CD14-positive monocyte (primary cell): Measurements from ENCODE around the gene TBC1D7. TPM values are rescaled to one million over a fixed set of nuclear protein-coding genes. Genes with fewer than 3 reads are reported as not detected.

Experiments used
- DNase-seq, 3 donors: peaks; one replicate each; pipeline ENCODE4 v3.0.0-alpha.2; 2011 to 2022
- H2AFZ ChIP-seq: 2 replicates; pipeline ENCODE4 v1.6.0; 2012; ENCODE audit warnings: mild to moderate bottlenecking, low read depth, low read length, inconsistent platforms; ENCODE audit not compliant: insufficient read depth, poor library complexity, severe bottlenecking
- H3K27ac ChIP-seq, 2 donors: 1 replicate in 1 of 2; 2 replicates in 1 of 2; pipeline ENCODE4 v1.5.1; 2012 to 2013; ENCODE audit warnings: low read length in 2 of 2, control low read depth in 1 of 2, inconsistent platforms in 1 of 2, low read depth in 1 of 2, mild to moderate bottlenecking in 1 of 2
- H3K27me3 ChIP-seq, 2 donors: one replicate each; pipeline versions ENCODE4 v1.6.0 to v1.6.1; 2011 to 2013; ENCODE audit warnings: low read length in 2 of 2; ENCODE audit not compliant: control insufficient read depth in 2 of 2, insufficient read depth in 2 of 2
- H3K36me3 ChIP-seq, 2 donors: replicated peaks in 1 of 2; 1 replicate in 1 of 2; 2 replicates in 1 of 2; pipeline versions ENCODE4 v1.5.1 to v1.6.1; 2012 to 2013; ENCODE audit warnings: low read length in 2 of 2, control low read depth in 1 of 2, inconsistent platforms in 1 of 2, mild to moderate bottlenecking in 1 of 2; ENCODE audit not compliant: insufficient read depth in 2 of 2, control insufficient read depth in 1 of 2
- H3K4me1 ChIP-seq, 2 donors: 1 replicate in 1 of 2; 2 replicates in 1 of 2; pipeline versions ENCODE4 v1.5.1 to v1.6.1; 2012 to 2013; ENCODE audit warnings: low read length in 2 of 2, control low read depth in 1 of 2, inconsistent platforms in 1 of 2, mild to moderate bottlenecking in 1 of 2, moderate library complexity in 1 of 2; ENCODE audit not compliant: insufficient read depth in 2 of 2, control insufficient read depth in 1 of 2
- H3K4me2 ChIP-seq: replicated peaks from 2 replicates; pipeline ENCODE3; 2012; ENCODE audit warnings: low read length, moderate library complexity, mild to moderate bottlenecking; ENCODE audit not compliant: poor library complexity, severe bottlenecking; ENCODE audit errors: extremely low read depth
- H3K4me3 ChIP-seq, 3 experiments: fragments of 200-600 bp in 1 of 3; sonication (generic) in 1 of 3; replicated peaks in 1 of 3; 1 replicate in 2 of 3; 2 replicates in 1 of 3; pipeline ENCODE4 v1.5.1; 2011 to 2013; ENCODE audit warnings: low read length in 3 of 3, mild to moderate bottlenecking in 3 of 3, control low read depth in 2 of 3, low read depth in 2 of 3, inconsistent platforms in 1 of 3, moderate library complexity in 1 of 3
- H3K79me2 ChIP-seq: 2 replicates; pipeline ENCODE4 v1.6.0; 2012; ENCODE audit warnings: mild to moderate bottlenecking, control low read depth, inconsistent platforms, low read length, moderate library complexity; ENCODE audit not compliant: insufficient read depth
- H3K9ac ChIP-seq: 2 replicates; pipeline ENCODE4 v1.6.0; 2017; ENCODE audit warnings: low read length, mild to moderate bottlenecking; ENCODE audit not compliant: insufficient read depth, poor library complexity, severe bottlenecking
- H3K9me3 ChIP-seq, 2 donors: replicated peaks in 1 of 2; 1 replicate in 1 of 2; 2 replicates in 1 of 2; pipeline versions ENCODE4 v1.5.1 to v1.6.1; 2012 to 2013; ENCODE audit warnings: low read length in 2 of 2, control low read depth in 1 of 2; ENCODE audit not compliant: control insufficient read depth in 1 of 2, insufficient read depth in 1 of 2
- H4K20me1 ChIP-seq: 2 replicates; pipeline ENCODE4 v1.6.0; 2012; ENCODE audit warnings: mild to moderate bottlenecking, low read length, control low read depth, moderate library complexity; ENCODE audit not compliant: insufficient read depth
- H3K27ac Mint-ChIP-seq, 7 donors: one replicate each; pipeline ENCODE4 v1.8.0; 2020; ENCODE audit warnings: mild to moderate bottlenecking in 7 of 7, mixed read lengths in 7 of 7, moderate library complexity in 6 of 7, inconsistent platforms in 2 of 7
- H3K27me3 Mint-ChIP-seq, 3 donors: one replicate each; pipeline ENCODE4 v1.8.0; 2021 to 2022; ENCODE audit warnings: low read depth in 3 of 3, mild to moderate bottlenecking in 3 of 3, mixed read lengths in 3 of 3, moderate library complexity in 3 of 3, inconsistent platforms in 1 of 3
- H3K36me3 Mint-ChIP-seq, 2 donors: one replicate each; pipeline ENCODE4 v1.8.0; 2020; ENCODE audit warnings: mixed read lengths in 2 of 2, inconsistent platforms in 1 of 2, mild to moderate bottlenecking in 1 of 2
- H3K4me1 Mint-ChIP-seq: one replicate; pipeline ENCODE4 v1.8.0; 2020; ENCODE audit warnings: mild to moderate bottlenecking, mixed read lengths
- H3K4me3 Mint-ChIP-seq, 2 donors: one replicate each; pipeline ENCODE4 v1.8.0; 2020; ENCODE audit warnings: mild to moderate bottlenecking in 2 of 2, mixed read lengths in 2 of 2, moderate library complexity in 1 of 2
- H3K9me3 Mint-ChIP-seq, 7 donors: one replicate each; pipeline ENCODE4 v1.8.0; 2020 to 2022; ENCODE audit warnings: mixed read lengths in 7 of 7, mild to moderate bottlenecking in 6 of 7, moderate library complexity in 6 of 7, inconsistent platforms in 2 of 7
- CTCF ChIP-seq: fragments of 200-600 bp; IDR thresholded peaks from one replicate; pipeline ENCODE4 v1.8.0; 2022; ENCODE audit warnings: antibody characterized with exemption, mild to moderate bottlenecking
- WGBS: methylation state at CpG from one replicate; pipeline ENCODE4 v1.1.5; 2013; ENCODE audit warnings: missing lambda C conversion rate; ENCODE audit not compliant: insufficient coverage; 5-methylcytosine and 5-hydroxymethylcytosine counted together
- intact Hi-C, 2 donors: fragments of 100-400 bp; cut with micrococcal nuclease; formaldehyde crosslinking; loops; one replicate each; pipeline versions ENCODE4 v1.15.0 to v1.15.1; 2023
- polyA plus RNA-seq, 3 donors: library from polyadenylated mRNA; depleted of rRNA in 1 of 3; unstranded in 2 of 3; stranded (reverse) in 1 of 3; fragments of 300-500 nt in 2 of 3; fragments of >200 nt in 1 of 3; fragmentation: Illumina TruSeq in 2 of 3; gene quantifications; 1 replicate in 2 of 3; 2 replicates in 1 of 3; pipeline ENCODE4 v1.2.3, GENCODE V29; 2012 to 2021

TBC1D7 gene
- polyA plus RNA-seq, 3 donors = 12.2 to 34.3 (median 34.3) TPM

DNA sequence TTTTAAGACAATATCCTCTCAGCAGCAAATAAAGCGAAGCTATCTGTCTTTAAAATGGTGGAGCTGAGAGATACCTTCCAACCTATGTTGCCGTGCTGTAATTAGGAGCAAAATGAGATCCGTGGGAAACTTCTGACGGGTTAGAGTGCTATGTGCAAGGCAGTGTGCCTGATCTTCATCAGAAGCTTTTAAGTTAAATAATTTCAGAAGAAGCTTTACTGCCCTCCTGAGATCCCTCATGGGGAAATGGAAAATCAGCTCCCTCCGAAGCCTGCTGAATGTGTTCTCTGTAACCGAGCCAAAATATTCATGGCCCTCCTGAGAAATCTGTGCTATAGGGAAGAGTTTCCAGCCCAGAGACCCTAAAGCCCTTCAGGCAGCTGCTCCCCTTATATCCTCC is 43.7 kb upstream of the TBC1D7 start:
- DNase-seq = no peak
- peak overlapping the region in 1 of 7 donors; percentile 46 for H3K27ac Mint-ChIP-seq
- 100% methylated on average over 4 of the region's 6 CpGs for WGBS
- H3K9me3 Mint-ChIP-seq = peaks cover 0 to 1% (median 0%) of the 10 kb centered on the region in 7 donors
- Histone ChIP-seq H3K27me3 (no peaks in the 10 kb centered on the region), H3K79me2 (no peaks in the 10 kb centered on the region), H3K4me1 (peaks cover 0 to under 1% of the 10 kb centered on the region in 2 donors), H3K9ac (no peak overlapping the region), H3K36me3 (no peaks in the 10 kb centered on the region), H4K20me1 (no peaks in the 10 kb centered on the region), H3K4me3 (no peak overlapping the region), H3K27ac (no peak overlapping the region), H3K9me3 (no peaks in the 10 kb centered on the region), H3K4me2 (no peak overlapping the region), H2AFZ (no peak overlapping the region)
- H3K27me3 Mint-ChIP-seq = peaks cover 0 to 7% (median 1%) of the 10 kb centered on the region in 3 donors
- no peak overlapping the region for H3K4me3 Mint-ChIP-seq
- no peak for TF ChIP-seq CTCF
- intact Hi-C loops = no loop called here
- H3K4me1 Mint-ChIP-seq = peaks cover 8% of the 10 kb centered on the region
- H3K36me3 Mint-ChIP-seq = peaks cover 0 to 3% of the 10 kb centered on the region in 2 donors

- H3K27me3 ChIP-seq = no peaks in the 10 kb centered on the region
- no peak overlapping the region for H3K9ac ChIP-seq
- no peaks in the 10 kb centered on the region for H3K9me3 ChIP-seq
- H3K4me1 ChIP-seq = no peaks in the 10 kb centered on the region
- Mint-ChIP-seq H3K36me3 (peaks cover 0 to 3% of the 10 kb centered on the region in 2 donors), H3K4me1 (peaks cover 8% of the 10 kb centered on the region), H3K9me3 (peaks cover 0 to 1% (median 0%) of the 10 kb centered on the region in 7 donors), H3K27me3 (peaks cover 0 to 7% (median 0%) of the 10 kb centered on the region in 3 donors), H3K4me3 (no peak overlapping the region), H3K27ac (peak overlapping the region in 1 of 7 donors; percentile 14)
- H3K4me3 ChIP-seq = no peak overlapping the region
- no peaks in the 10 kb centered on the region for H3K36me3 ChIP-seq
- DNase-seq = no peak
- no peak overlapping the region for H2AFZ ChIP-seq
- H4K20me1 ChIP-seq = no peaks in the 10 kb centered on the region
- no peaks in the 10 kb centered on the region for H3K79me2 ChIP-seq
- no peak overlapping the region for H3K27ac ChIP-seq
- WGBS = 100% methylated on average over 3 of the region's 9 CpGs
- no peak for TF ChIP-seq CTCF
- no peak overlapping the region for H3K4me2 ChIP-seq
- intact Hi-C loops = no loop called here
These were observed 43.2 kb upstream of the TBC1D7 start for GRCh38 chr6:13371421-13372072.
